Fibroblast of villous mesenchyme (primary cell): Measurements from ENCODE around the gene SP7. TPM values are rescaled to one million over a fixed set of nuclear protein-coding genes. Genes with fewer than 3 reads are reported as not detected.

Experiments
- DNase-seq: peaks from one replicate; pipeline ENCODE4 v3.0.0-alpha.2; 2010; ENCODE audit warnings: low read depth
- H3K4me3 ChIP-seq: 2 replicates; pipeline ENCODE4 v1.5.1; 2011; ENCODE audit warnings: low read depth, mild to moderate bottlenecking, low read length
- CTCF ChIP-seq: IDR thresholded peaks from 2 replicates; pipeline ENCODE4 v1.5.1; 2012; ENCODE audit warnings: low read depth, mild to moderate bottlenecking, low read length; ENCODE audit not compliant: insufficient read depth
- total RNA-seq: library from RNA; depleted of rRNA; stranded (reverse); fragments of >200 nt; gene quantifications from 2 replicates; pipeline ENCODE4 v1.2.3, GENCODE V29; 2012

The SP7 gene
- total RNA-seq, 1 donor: not detected

GRCh38 chr12:53292426-53292825, 43.7 kb downstream of the SP7 start:
- DNase-seq: no peak
- TF ChIP-seq CTCF: no peak
- no peak overlapping the region for H3K4me3 ChIP-seq

GRCh38 chr12:53290661-53291060, 45.5 kb downstream of the SP7 start:
- no peak for DNase-seq
- H3K4me3 ChIP-seq: no peak overlapping the region
- TF ChIP-seq CTCF: no peak

GRCh38 chr12:53289891-53290290, 46.3 kb downstream of the SP7 start:
- DNase-seq: no peak
- H3K4me3 ChIP-seq: no peak overlapping the region
- no peak for TF ChIP-seq CTCF

GRCh38 chr12:53288322-53288721, 47.8 kb downstream of the SP7 start:
- H3K4me3 ChIP-seq: no peak overlapping the region
- TF ChIP-seq CTCF: no peak
- no peak for DNase-seq

- peak; percentile 73 for TF ChIP-seq CTCF
- no peak overlapping the region for H3K4me3 ChIP-seq
- DNase-seq: peak; percentile 67
Observed at GRCh38 chr12:53287741-53288216, 48.4 kb downstream of the SP7 start.

GRCh38 chr12:53286448-53286847, 49.7 kb downstream of the SP7 start:
- no peak overlapping the region for H3K4me3 ChIP-seq
- DNase-seq: no peak
- no peak for TF ChIP-seq CTCF

GRCh38 chr12:53279888-53280498, 56.2 kb downstream of the SP7 start:
- TF ChIP-seq CTCF: no peak
- H3K4me3 ChIP-seq: no peak overlapping the region
- no peak for DNase-seq
